GM19452 (cell line): Measurements from ENCODE around the gene SCG3.

Source experiments
- ATAC-seq: cut with Tn5 transposase; IDR thresholded peaks from one replicate; pipeline ENCODE4 v1.9.1; 2021; ENCODE audit not compliant: unreplicated experiment

SCG3 gene

GRCh38 chr15:51677452-51677851 lies 3.9 kb upstream of the SCG3 start:
- no peak for ATAC-seq

- no peak for ATAC-seq
These were observed 3.2 kb upstream of the SCG3 start for GRCh38 chr15:51678096-51678495.

GRCh38 chr15:51680321-51680720 lies 982 bp upstream of the SCG3 start:
- no peak for ATAC-seq

- ATAC-seq: no peak
These were observed 6.3 kb downstream of the SCG3 start for GRCh38 chr15:51687565-51687964.

GRCh38 chr15:51688863-51689262 lies 7.6 kb downstream of the SCG3 start:
- ATAC-seq: no peak

- ATAC-seq: no peak
These were observed 10.9 kb downstream of the SCG3 start for GRCh38 chr15:51692154-51692553.

- no peak for ATAC-seq
These were observed 15.3 kb downstream of the SCG3 start for GRCh38 chr15:51696566-51696965.

- ATAC-seq: no peak
These were observed 15.9 kb downstream of the SCG3 start for GRCh38 chr15:51697163-51697562.

GRCh38 chr15:51699373-51699772 lies 18.1 kb downstream of the SCG3 start:
- ATAC-seq: no peak

GRCh38 chr15:51702710-51703109 lies 21.4 kb downstream of the SCG3 start:
- no peak for ATAC-seq

- no peak for ATAC-seq
These were observed 25.0 kb downstream of the SCG3 start for GRCh38 chr15:51706291-51706690.

GRCh38 chr15:51706926-51707608 lies 25.8 kb downstream of the SCG3 start:
- ATAC-seq: no peak

- no peak for ATAC-seq
These were observed 26.7 kb downstream of the SCG3 start for GRCh38 chr15:51708013-51708412.

GRCh38 chr15:51709031-51709430 lies 27.7 kb downstream of the SCG3 start:
- no peak for ATAC-seq

GRCh38 chr15:51714162-51714561 lies 32.9 kb downstream of the SCG3 start:
- no peak for ATAC-seq

- ATAC-seq: no peak
These were observed 33.6 kb downstream of the SCG3 start for GRCh38 chr15:51714911-51715310.

GRCh38 chr15:51718219-51718618 lies 36.9 kb downstream of the SCG3 start:
- ATAC-seq: no peak

GRCh38 chr15:51718746-51719145 lies 37.4 kb downstream of the SCG3 start:
- no peak for ATAC-seq

- no peak for ATAC-seq
These were observed 39.1 kb downstream of the SCG3 start for GRCh38 chr15:51720201-51720995.

- ATAC-seq: no peak
These were observed 40.1 kb downstream of the SCG3 start for GRCh38 chr15:51721199-51721960.

- ATAC-seq: no peak
These were observed 42.9 kb downstream of the SCG3 start for GRCh38 chr15:51724199-51724598.

- ATAC-seq: no peak
These were observed 43.4 kb downstream of the SCG3 start for GRCh38 chr15:51724673-51725072.
